ENCODE results near the gene TERT. TPM values are rescaled to one million over a fixed set of nuclear protein-coding genes. Genes with fewer than 3 reads are reported as not detected.

The TERT gene
- total and polyA plus RNA-seq, 10 of the 15 experiments (the other 5 are each of a cell fraction or from before 2014, with no cell fraction given) = 0.08 to 21.5 (median 5.0) TPM

DNA sequence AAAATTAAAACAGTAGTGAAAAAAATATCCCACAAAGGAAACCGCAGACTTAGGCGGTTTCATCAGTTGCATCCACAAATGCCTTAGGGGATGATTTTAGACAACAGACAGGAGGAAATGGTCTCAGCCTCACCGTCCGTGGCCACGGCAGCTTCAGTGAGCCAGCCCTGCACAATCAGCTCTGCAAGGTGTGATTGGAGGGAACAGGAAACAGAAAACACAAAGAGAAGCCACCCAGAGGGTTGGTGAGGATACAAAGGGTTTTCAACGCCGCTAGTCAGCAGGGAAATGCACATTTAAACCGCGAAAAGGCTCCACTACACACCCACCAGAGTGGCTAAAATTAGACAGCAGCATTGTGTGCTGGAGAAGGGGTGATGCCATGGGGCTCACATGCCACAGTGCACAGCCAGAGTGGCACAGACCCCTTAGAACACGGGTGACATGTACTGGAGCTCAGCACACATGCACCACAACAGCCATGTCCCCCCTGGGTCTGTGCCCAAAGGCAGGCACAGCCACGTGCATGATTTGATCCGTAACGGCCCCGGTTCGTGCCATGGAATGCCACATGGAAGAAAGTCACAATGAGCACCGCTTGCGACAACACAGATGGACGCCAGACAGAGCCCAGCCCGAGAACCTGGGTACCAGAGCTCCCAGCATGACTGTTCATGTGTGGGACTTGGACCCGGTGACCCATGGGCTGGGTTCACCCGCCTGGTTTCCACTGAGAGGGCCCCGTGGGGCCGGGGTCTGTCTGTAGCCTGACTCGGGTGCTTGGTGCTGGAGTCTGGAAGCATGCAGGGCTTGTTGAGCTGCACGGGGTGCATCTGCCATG, 18.3 kb upstream of the TERT start:
- Histone ChIP-seq H3K27ac (ENCODE audit: control insufficient read depth, insufficient read depth) (peak overlapping the region; percentile 76), H3K27me3 (replicated peaks in 1 of 2; ENCODE audit: control insufficient read depth in 2 of 2, insufficient read depth in 2 of 2, low read length in 1 of 2) (no peaks in the 10 kb centered on the region), H2AFZ (ENCODE audit: control insufficient read depth, low read depth, low read length) (no peak overlapping the region), H3K36me3 (ENCODE audit: control insufficient read depth in 2 of 2, insufficient read depth in 2 of 2, low read length in 1 of 2) (peaks cover 5% of the 10 kb centered on the region in 2 experiments), H3K4me1 (ENCODE audit: control insufficient read depth, insufficient read depth, low read length) (peaks cover 50% of the 10 kb centered on the region), H3K4me3 (0 out of 2 replicates have a peak overlapping the region, but pooled peaks have one; percentile 11), H3K79me2 (ENCODE audit: control insufficient read depth, insufficient read depth, low read length) (no peaks in the 10 kb centered on the region), H4K20me1 (ENCODE audit: control insufficient read depth, insufficient read depth) (0 out of 2 replicates have a peak, but pooled peaks cover 4% of the 10 kb centered on the region), H3K9ac (ENCODE audit: control insufficient read depth, insufficient read depth, low read length) (0 out of 2 replicates have a peak overlapping the region, but pooled peaks have one; percentile 7), H3K4me2 (ENCODE audit: control insufficient read depth, insufficient read depth) (peak overlapping the region; percentile 82), H3K9me3 (replicated peaks; ENCODE audit: control insufficient read depth, insufficient read depth, low read length) (peaks cover 19% of the 10 kb centered on the region)
- ChIA-PET RAD21 (ENCODE audit: unreplicated experiment) (interaction anchor here (0.6 to 1.6 kb wide), 5 partner anchors 12 to 179 kb away, joined by 3 to 7 read pairs (median 3); no protein-coding TSS in a partner anchor), SMC1A (ENCODE audit: uncharacterized antibody, unreplicated experiment) (interaction anchor here (1.0 to 2.3 kb wide), 3 partner anchors 17 to 191 kb away, joined by 3 to 18 read pairs (median 3); partner anchors contain the start of gene TERT), CTCF (interaction anchor here (1.5 to 1.8 kb wide), 2 partner anchors 10 to 13 kb away, joined by 5 to 7 read pairs; no protein-coding TSS in a partner anchor), POLR2A (interaction anchor here (0.6 to 3.3 kb wide), 9 partner anchors 10 to 930 kb away, joined by 3 to 14 read pairs (median 6); partner anchors contain the start of genes CLPTM1L and TERT)
- peak; percentile 73 for ATAC-seq
- intact Hi-C loops (cut with micrococcal nuclease; ENCODE audit: unreplicated experiment) (loop anchor here (1.0 to 10.0 kb wide), 4 partner anchors 17 to 482 kb away; partner anchors contain the start of gene MRPL36), in situ Hi-C loops (cut with MboI) (no loop called here)
- peak; percentile 84 for FAIRE-seq
- peak; percentile 95 for DNase-seq (ENCODE audit: low read depth, low spot score)
- no TSS peak for BruUV-seq (replicated peaks)
- WGBS (ENCODE audit: insufficient coverage, insufficient replicate concordance, low lambda C conversion rate, missing lambda C conversion rate) = 4% methylated on average over 25 of the region's 25 CpGs
- TF ChIP-seq BMI1 (IDR thresholded peaks at IDR 0.05; ENCODE audit: borderline replicate concordance) = no peak
- peak; percentile 53; the same call in 1 of the 2 replicates for TF ChIP-seq CREB1 (IDR thresholded peaks at IDR 0.05; ENCODE audit: low read depth)
- TF ChIP-seq EED (IDR thresholded peaks at IDR 0.05; ENCODE audit: low read depth) = peak; percentile 76
- TF ChIP-seq, protein P1, sequence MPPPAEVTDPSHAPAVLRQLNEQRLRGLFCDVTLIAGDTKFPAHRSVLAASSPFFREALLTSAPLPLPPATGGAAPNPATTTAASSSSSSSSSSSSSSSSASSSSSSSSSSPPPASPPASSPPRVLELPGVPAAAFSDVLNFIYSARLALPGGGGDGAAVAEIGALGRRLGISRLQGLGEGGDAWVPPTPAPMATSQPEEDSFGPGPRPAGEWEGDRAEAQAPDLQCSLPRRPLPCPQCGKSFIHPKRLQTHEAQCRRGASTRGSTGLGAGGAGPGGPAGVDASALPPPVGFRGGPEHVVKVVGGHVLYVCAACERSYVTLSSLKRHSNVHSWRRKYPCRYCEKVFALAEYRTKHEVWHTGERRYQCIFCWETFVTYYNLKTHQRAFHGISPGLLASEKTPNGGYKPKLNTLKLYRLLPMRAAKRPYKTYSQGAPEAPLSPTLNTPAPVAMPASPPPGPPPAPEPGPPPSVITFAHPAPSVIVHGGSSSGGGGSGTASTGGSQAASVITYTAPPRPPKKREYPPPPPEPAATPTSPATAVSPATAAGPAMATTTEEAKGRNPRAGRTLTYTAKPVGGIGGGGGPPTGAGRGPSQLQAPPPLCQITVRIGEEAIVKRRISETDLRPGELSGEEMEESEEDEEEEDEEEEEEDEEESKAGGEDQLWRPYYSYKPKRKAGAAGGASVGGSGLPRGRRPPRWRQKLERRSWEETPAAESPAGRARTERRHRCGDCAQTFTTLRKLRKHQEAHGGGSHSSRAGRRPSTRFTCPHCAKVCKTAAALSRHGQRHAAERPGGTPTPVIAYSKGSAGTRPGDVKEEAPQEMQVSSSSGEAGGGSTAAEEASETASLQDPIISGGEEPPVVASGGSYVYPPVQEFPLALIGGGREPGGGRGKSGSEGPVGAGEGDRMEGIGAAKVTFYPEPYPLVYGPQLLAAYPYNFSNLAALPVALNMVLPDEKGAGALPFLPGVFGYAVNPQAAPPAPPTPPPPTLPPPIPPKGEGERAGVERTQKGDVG (CRISPR knock-in tag; IDR thresholded peaks at IDR 0.05) = no peak
- peak; percentile 25; the same call in 1 of the 2 replicates for TF ChIP-seq CHD2 (IDR thresholded peaks at IDR 0.05; ENCODE audit: borderline replicate concordance, low read depth, low read length)
- peak; percentile 56 for TF ChIP-seq DPF2 (IDR thresholded peaks at IDR 0.05)
- TF ChIP-seq FOS (IDR thresholded peaks at IDR 0.05; ENCODE audit: borderline replicate concordance, extremely low read depth, insufficient read length) = no peak
- peak; percentile 21; the same call in 1 of the 2 replicates for TF ChIP-seq SPI1 (IDR thresholded peaks at IDR 0.05; ENCODE audit: borderline replicate concordance, insufficient read depth, low read depth, low read length)
- TF ChIP-seq RCOR1 (conservative IDR thresholded peaks at IDR 0.05; ENCODE audit: low read depth, low read length) = 0 out of 2 replicates have a peak, but pooled peaks have one; percentile 31
- TF ChIP-seq RB1 (IDR thresholded peaks at IDR 0.05; ENCODE audit: borderline replicate concordance) = no peak
- 0 out of 2 replicates have a peak, but pooled peaks have one; percentile 53 for TF ChIP-seq PML (IDR thresholded peaks at IDR 0.05; ENCODE audit: low read length)
- peak; percentile 58; the same call in 1 of the 2 replicates for TF ChIP-seq ZBED1 (IDR thresholded peaks at IDR 0.05; ENCODE audit: borderline replicate concordance)
- peak; percentile 86 for TF ChIP-seq CBFB (IDR thresholded peaks at IDR 0.05; ENCODE audit: low read depth)
- TF ChIP-seq, protein P2, sequence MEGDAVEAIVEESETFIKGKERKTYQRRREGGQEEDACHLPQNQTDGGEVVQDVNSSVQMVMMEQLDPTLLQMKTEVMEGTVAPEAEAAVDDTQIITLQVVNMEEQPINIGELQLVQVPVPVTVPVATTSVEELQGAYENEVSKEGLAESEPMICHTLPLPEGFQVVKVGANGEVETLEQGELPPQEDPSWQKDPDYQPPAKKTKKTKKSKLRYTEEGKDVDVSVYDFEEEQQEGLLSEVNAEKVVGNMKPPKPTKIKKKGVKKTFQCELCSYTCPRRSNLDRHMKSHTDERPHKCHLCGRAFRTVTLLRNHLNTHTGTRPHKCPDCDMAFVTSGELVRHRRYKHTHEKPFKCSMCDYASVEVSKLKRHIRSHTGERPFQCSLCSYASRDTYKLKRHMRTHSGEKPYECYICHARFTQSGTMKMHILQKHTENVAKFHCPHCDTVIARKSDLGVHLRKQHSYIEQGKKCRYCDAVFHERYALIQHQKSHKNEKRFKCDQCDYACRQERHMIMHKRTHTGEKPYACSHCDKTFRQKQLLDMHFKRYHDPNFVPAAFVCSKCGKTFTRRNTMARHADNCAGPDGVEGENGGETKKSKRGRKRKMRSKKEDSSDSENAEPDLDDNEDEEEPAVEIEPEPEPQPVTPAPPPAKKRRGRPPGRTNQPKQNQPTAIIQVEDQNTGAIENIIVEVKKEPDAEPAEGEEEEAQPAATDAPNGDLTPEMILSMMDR (IDR thresholded peaks at IDR 0.05 in 2 of 3, conservative IDR thresholded peaks at IDR 0.05 in 1 of 3; ENCODE audit: control insufficient read depth in 2 of 3, extremely low read depth in 1 of 3, insufficient read depth in 1 of 3, low read depth in 3 of 3, low read length in 3 of 3) = no peak
- no peak for TF ChIP-seq SREBF1 (IDR thresholded peaks at IDR 0.05; ENCODE audit: low read length)
- peak; percentile 64; the same call in 1 of the 2 replicates for TF ChIP-seq SIN3A (IDR thresholded peaks at IDR 0.05; ENCODE audit: low read depth, low read length)
- peak; percentile 94 for TF ChIP-seq MEF2A (IDR thresholded peaks at IDR 0.05; ENCODE audit: insufficient read depth, low read depth, low read length)
- TF ChIP-seq GABPA (IDR thresholded peaks at IDR 0.05; ENCODE audit: low read depth) = peak; percentile 57; the same call in 1 of the 2 replicates
